AG09309 (cell line): ENCODE data around the gene ZNF423.
A peak's percentile ranks its signal among the peaks of the same experiment; 100 is the strongest.

Source experiments
- DNase-seq: peaks from one replicate; pipeline ENCODE4 v3.0.0-alpha.2; 2010; ENCODE audit warnings: low read depth
- H3K4me3 ChIP-seq: 2 replicates; pipeline ENCODE4 v1.5.1; 2011; ENCODE audit warnings: mild to moderate bottlenecking, low read depth, low read length, moderate library complexity; ENCODE audit not compliant: control insufficient read depth
- TF ChIP-seq, protein P1 (sequence below): IDR thresholded peaks from 2 replicates; pipeline ENCODE4 v1.5.1; 2011; ENCODE audit warnings: mild to moderate bottlenecking, low read depth, low read length, inconsistent platforms; ENCODE audit not compliant: insufficient read depth, control insufficient read depth; ENCODE audit errors: missing control alignments

Gene ZNF423

DNA sequence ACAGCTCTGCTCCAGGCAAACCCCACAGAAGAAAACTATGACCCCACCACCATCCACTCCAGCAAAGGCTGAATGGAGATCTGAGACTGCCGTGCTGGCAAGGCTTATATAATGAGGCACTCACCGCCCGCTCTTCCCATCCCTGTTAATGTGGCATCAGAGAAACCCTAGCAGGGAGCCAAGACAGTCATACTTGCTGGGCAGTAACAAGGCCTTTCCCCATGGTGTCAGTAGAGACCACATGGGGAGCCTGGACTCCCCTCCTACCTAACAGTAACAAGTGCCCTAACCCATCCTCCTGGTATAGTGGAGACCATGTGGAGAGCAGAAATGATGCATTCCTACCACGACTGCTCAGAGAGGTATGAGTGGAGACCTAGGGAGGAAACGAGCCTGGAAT is 247.1 kb downstream of the ZNF423 start:
- TF ChIP-seq, protein P1, sequence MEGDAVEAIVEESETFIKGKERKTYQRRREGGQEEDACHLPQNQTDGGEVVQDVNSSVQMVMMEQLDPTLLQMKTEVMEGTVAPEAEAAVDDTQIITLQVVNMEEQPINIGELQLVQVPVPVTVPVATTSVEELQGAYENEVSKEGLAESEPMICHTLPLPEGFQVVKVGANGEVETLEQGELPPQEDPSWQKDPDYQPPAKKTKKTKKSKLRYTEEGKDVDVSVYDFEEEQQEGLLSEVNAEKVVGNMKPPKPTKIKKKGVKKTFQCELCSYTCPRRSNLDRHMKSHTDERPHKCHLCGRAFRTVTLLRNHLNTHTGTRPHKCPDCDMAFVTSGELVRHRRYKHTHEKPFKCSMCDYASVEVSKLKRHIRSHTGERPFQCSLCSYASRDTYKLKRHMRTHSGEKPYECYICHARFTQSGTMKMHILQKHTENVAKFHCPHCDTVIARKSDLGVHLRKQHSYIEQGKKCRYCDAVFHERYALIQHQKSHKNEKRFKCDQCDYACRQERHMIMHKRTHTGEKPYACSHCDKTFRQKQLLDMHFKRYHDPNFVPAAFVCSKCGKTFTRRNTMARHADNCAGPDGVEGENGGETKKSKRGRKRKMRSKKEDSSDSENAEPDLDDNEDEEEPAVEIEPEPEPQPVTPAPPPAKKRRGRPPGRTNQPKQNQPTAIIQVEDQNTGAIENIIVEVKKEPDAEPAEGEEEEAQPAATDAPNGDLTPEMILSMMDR: peak; percentile 93
- peak; percentile 64 for DNase-seq
- no peak overlapping the region for H3K4me3 ChIP-seq

DNA sequence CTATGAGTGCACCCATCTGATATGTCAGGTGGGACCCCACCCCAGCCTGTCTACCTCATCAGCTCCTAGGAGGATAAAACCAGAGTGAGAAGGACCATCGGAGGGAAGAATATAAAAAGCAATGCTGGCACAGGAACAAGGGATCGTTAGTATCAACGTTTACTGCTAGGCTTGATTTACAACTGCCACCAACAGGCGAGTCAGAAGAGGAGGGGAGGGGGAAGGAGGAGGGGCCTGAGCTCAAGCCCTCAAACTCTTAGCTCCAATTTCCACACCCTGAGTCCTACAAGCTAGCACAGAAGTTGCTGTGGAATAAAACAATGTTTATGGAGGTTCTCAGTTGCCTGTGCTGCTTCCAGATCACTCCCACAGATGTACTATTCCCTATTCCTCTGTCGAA is 247.8 kb downstream of the ZNF423 start:
- TF ChIP-seq, protein P1: no peak
- H3K4me3 ChIP-seq: no peak overlapping the region
- no peak for DNase-seq

DNA sequence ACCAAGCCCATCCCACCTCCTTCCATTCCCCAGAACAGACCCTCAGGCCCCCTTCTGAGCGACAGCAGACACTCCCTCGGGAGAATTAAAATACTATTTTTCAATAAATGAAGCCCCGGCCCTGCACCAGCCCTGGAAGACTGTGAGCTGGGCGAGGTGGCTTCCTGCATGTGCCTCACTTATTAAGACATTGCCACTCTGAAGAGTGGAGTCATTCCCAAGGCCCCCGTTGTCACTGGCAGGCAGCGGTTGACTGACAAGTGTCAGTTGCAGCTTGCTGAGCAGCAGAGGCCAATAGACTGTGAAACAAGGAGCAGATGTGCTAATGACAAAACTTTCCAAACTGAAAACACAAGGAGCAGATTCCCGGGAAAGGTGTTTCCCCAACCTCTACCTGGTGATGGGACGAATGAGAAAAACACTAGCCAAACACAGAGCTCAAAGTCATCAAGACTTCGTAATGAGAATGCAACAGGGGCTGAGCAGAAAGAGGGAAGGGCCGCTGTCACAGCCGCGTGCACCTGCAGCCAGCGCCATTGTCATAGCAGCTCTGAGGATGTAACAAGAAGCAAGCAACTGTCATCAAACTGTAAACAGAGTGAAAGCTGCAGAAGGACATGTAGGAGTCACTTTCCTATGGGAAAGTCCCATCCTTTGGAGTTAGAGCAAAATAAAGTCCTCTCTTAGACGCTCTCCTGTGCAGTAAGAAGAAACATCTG is 250.2 kb downstream of the ZNF423 start:
- no peak overlapping the region for H3K4me3 ChIP-seq
- TF ChIP-seq, protein P1: no peak
- DNase-seq: no peak

DNA sequence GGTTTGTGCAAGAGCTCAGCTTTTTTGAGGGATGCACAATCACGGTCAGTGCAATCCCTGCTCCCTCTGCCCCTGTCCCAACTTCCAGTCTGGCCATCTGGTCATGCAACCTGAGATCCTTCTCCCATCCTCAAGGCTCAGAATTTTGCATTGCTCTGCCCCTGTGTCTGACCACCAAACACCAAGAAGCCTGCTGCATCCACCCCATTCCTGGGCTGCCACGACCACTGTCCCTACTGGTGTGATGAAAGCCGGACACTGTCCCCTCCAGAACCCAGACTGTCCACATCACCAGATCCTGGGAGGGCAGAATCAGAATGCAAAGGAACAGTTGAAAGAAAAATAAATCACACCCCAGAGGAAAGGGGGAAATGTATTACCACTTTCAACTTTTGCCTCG is 251.3 kb downstream of the ZNF423 start:
- no peak overlapping the region for H3K4me3 ChIP-seq
- no peak for DNase-seq
- TF ChIP-seq, protein P1: no peak

DNA sequence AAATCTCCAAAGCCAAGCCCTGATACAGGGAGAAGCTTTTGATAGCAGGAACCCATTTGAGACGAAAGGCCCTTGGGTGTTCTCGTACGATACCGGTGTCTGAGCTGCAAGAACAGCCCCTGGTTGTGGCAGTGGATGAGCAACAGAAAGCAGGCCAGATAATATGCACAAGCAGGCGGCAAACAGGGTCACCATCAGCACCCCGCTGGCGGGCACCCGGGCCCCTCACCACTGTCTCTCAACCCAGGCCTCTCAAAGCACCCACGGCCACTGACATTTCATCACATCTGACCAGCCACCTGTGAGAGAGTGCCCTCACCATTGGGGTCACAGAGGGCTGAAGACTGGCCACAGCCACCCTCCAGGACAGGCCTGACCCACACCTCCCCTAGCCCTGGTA is 252.0 kb downstream of the ZNF423 start:
- TF ChIP-seq, protein P1: no peak
- DNase-seq: no peak
- no peak overlapping the region for H3K4me3 ChIP-seq

DNA sequence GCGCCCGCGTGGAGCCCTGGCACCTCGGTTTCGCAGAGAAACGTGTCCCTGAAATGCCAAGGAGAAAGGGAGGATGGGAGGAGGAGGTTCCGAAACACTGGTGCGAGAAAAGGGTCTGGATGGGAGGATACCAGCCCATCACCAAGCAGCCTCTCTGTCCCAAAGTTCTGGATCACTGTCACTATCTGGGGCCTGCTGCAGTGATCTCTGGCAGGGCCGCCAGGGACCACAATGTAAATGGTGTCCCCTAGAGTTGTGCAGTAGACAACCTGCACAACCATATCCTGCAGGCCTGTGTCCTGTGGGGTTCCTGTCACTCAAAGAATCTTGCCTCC is 253.0 kb downstream of the ZNF423 start:
- no peak overlapping the region for H3K4me3 ChIP-seq
- DNase-seq: no peak
- TF ChIP-seq, protein P1: no peak

DNA sequence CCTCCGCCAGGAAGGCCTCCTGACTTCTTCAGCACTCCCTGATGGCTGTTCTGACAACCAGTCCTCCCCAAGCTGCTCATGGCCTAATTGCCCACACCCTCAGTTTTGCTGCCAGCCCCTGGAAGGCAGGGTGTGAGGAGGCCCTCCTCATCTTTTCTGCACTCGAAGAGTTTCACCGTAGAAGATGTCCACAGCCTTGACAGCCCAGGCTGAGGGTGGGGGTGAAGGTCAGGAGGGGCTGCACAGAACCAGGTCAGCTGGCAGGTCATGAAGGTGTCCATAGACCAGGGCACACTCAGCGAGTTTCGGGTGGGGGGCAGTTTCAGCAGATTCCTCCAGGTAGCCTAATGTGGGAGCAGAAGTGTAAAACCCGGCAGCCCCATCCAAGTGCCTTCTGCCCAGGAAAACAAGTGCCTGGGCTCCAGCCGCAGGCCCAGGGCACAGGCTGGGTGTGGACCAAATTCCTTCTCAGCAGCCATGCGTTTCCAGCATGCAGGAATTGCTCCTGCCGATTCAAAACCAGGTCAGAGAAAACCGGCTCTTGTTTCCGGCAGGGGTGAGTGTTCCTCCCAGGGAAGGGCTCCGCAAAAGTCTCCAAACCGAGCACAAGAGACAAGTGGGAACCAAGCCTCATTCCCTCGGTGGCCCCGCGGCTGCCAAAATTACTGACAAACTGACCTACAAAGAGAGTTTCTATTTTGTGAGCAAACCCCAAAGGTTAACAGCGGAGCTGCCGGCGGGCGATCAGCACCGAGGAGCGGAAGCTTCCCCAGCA is 253.5 kb downstream of the ZNF423 start:
- TF ChIP-seq, protein P1: no peak
- no peak for DNase-seq
- H3K4me3 ChIP-seq: no peak overlapping the region
